Bone marrow (tissue), 2 donors: ENCODE results near the gene AOC3.
"Not testable (repeated sequence)": the region's sequence is repeated elsewhere in the genome, so short reads cannot be mapped to it uniquely, and the experiment has no call there.

ENCODE experiments used
- DNase-seq, 2 donors: peaks; one replicate each; lab custom pipeline; 2025; lab: John Stamatoyannopoulos, UW

The AOC3 gene

DNA sequence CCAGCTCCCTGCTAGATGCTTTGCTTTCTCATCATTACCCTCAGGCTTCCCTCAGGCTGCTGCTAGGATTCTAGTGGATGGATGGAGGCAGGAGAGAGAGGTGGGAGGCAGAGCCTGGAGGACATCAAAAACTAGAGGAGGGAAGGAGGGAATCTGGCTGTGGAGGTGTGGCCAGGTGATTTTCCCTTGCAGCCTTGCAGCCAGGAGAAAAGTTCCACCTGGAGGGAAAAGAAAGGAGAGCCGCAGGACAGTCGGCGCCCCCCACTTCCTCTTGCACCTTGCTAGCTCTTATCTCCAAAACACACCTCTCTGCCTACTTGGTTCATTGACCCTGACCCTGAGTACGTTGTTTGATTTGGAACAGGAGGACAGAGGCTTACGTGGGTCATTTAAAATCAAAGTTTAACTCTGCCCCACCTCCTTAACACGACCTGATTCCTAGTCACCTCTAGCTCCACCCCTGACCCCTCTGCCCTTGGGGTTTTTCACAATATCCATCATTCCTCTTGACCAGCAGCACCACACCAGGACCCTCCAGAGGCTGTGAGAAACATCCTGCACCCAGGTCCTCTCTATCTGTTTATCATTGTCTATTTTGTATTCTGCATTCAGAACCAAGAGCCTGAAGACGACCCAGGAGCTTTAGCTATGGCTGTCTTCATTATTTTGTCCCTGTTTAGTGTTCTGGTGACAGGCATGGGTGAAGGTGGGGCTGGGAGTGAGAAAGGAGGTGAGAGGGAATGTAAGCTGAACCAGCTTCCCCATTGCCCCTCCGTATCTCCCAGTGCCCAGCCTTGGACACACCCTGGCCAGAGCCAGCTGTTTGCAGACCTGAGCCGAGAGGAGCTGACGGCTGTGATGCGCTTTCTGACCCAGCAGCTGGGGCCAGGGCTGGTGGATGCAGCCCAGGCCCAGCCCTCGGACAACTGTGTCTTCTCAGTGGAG lies 15.9 kb downstream of the AOC3 start:
- no peak for DNase-seq

GRCh38 chr17:42867694-42868261 lies 16.8 kb downstream of the AOC3 start:
- not testable (repeated sequence) for DNase-seq

DNA sequence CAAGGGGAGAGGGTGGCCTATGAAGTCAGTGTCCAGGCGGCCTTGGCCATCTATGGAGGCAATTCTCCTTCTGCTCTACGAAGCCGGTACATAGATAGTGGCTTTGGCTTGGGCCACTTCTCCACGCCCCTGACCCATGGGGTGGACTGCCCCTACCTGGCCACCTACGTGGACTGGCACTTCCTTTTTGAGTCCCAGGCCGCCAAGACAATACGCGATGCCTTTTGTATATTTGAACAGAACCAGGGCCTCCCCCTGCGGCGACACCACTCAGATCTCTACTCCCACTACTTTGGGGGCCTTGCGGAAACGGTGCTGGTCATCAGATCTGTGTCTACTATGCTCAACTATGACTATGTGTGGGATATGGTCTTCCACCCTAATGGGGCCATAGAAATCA lies 17.3 kb downstream of the AOC3 start:
- no peak for DNase-seq

DNA sequence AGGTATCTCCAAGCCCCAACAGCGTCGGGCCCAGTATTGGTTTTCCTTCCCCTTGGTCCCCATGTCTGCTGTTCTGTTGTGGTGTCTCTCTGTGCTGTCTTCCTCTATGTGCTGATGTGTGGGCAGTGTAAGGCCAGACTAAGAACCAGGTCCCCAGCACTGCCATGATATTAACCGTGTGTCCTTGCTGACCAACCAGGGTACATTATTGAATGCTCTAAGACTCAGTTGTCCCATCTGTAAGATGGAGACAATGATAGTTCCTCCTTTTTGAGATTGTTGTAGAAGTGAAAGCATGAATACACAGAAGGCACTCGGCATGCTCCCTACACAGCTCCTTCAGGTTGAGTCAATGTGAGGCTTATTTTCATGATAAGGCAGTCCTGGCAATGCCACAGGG lies 20.6 kb downstream of the AOC3 start:
- DNase-seq = no peak

GRCh38 chr17:42872251-42872965 lies 21.4 kb downstream of the AOC3 start:
- no peak for DNase-seq

- DNase-seq = no peak
Observed at GRCh38 chr17:42873315-42873714, 22.3 kb downstream of the AOC3 start.

DNA sequence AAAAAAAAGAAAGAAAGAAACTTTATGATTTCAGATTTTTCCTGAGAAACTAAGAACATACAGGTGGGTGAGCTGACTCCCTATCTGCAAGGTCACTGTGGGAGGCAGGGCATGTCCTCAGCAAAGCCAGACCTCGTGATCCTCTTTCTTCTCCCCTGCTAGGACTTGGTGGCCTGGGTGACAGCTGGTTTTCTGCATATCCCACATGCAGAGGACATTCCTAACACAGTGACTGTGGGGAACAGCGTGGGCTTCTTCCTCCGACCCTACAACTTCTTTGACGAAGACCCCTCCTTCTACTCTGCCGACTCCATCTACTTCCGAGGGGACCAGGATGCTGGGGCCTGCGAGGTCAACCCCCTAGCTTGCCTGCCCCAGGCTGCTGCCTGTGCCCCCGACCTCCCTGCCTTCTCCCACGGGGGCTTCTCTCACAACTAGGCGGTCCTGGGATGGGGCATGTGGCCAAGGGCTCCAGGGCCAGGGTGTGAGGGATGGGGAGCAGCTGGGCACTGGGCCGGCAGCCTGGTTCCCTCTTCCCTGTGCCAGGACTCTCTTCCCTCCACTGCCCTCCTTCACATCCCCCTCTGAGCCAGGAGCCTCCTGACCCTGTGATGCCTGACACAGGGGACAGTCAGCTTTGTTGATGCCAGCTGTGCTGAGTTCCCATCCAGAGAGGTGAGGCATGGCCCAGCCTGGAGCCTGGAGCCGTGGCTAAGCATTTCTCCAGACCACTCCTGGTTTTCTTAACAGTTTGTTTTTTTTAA lies 23.1 kb downstream of the AOC3 start:
- DNase-seq = not testable (repeated sequence)

GRCh38 chr17:42877037-42877436 lies 26.0 kb downstream of the AOC3 start:
- no peak for DNase-seq

GRCh38 chr17:42878123-42878880 lies 27.3 kb downstream of the AOC3 start:
- no peak for DNase-seq

GRCh38 chr17:42878924-42879595 lies 28.1 kb downstream of the AOC3 start:
- no peak for DNase-seq

DNA sequence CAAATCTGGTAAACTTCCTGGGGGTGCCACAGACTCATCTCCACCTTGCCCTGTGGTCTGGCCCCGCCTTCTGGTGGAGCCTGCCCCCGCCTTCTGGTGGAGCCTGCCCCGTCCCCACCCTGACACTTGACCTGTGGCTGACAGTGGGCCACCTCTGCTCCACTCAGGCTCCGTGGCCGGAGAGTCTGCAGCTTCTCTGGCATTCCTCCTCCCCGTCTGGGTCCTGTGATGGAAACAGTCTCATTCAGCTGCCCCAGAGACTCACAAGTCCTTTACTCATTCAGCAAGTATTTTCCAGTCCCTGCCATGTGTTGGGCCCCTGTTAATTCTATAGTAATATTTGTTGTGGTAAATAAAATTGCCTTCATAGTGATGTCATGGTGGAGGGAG lies 28.6 kb downstream of the AOC3 start:
- DNase-seq = no peak

- DNase-seq = no peak
Observed at GRCh38 chr17:42880776-42881310, 29.8 kb downstream of the AOC3 start.

- DNase-seq = not testable (repeated sequence)
Observed at GRCh38 chr17:42881706-42882105, 30.7 kb downstream of the AOC3 start.

DNA sequence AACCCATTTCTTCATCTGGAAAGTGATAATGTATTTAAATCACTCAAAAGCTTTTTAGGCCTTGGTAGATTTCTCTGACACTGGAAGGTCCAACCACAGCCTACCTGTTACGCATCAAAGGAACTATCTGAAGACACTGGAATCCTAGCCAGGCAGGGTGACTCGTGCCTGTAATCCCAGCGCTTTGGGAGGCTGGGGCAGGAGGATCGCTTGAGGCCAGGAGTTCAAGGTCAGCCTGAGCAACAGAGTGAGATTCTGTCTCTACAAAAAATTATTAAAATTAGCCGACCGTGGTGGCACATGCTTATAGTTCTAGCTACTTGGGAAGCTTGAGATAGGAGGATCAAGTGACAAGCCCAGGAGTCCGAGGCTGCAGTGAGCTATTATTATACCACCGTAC lies 31.2 kb downstream of the AOC3 start:
- no peak for DNase-seq

GRCh38 chr17:42883802-42884558 lies 33.0 kb downstream of the AOC3 start:
- DNase-seq = no peak

- not testable (repeated sequence) for DNase-seq
Observed at GRCh38 chr17:42885806-42886205, 34.8 kb downstream of the AOC3 start.

- DNase-seq = peak in 1 of 2 donors; percentile 12
Observed at GRCh38 chr17:42886283-42887176, 35.5 kb downstream of the AOC3 start.

GRCh38 chr17:42889809-42890208 lies 38.8 kb downstream of the AOC3 start:
- DNase-seq = no peak
